CD4-positive, alpha-beta T cell (primary cell): ENCODE measurements around the gene DDA1. TPM values are rescaled to one million over a fixed set of nuclear protein-coding genes. Genes with fewer than 3 reads are reported as not detected.
A peak's percentile ranks its signal among the peaks of the same experiment; 100 is the strongest.

Source experiments
- ATAC-seq: fragments of 200-7000 bp; cut with Tn5 transposase; one replicate; pipeline ENCODE4 v1.10.0; 2022; ENCODE audit warnings: mild to moderate bottlenecking; ENCODE audit not compliant: poor library complexity
- CTCF ChIA-PET: fragments of 350-600 bp; sonication (Branson Sonifier 250); formaldehyde crosslinking; loops from one replicate; lab custom pipeline; 2021; ENCODE audit warnings: antibody characterized with exemption, inconsistent platforms; lab: Charles Lee
- POLR2A ChIA-PET: fragments of 350-600 bp; sonication (Branson Sonifier 250); formaldehyde crosslinking; loops from one replicate; lab custom pipeline; 2021; ENCODE audit warnings: antibody characterized with exemption, inconsistent platforms; lab: Charles Lee
- DNase-seq, 14 experiments: peaks; one replicate each; pipeline ENCODE4 v3.0.0-alpha.2; 2013 to 2020; ENCODE audit warnings: mixed read lengths in 2 of 14
- H3K27ac ChIP-seq, 2 donors: one replicate each; pipeline versions ENCODE4 v1.5.1 to v1.7.0; 2013; ENCODE audit warnings: low read length in 2 of 2, low read depth in 1 of 2, mild to moderate bottlenecking in 1 of 2
- H3K27me3 ChIP-seq, 2 experiments: 1 replicate in 1 of 2; 2 replicates in 1 of 2; pipeline versions ENCODE4 v1.6.1 to v1.7.0; 2013; ENCODE audit warnings: low read length in 2 of 2, control low read depth in 1 of 2, mild to moderate bottlenecking in 1 of 2, moderate library complexity in 1 of 2; ENCODE audit not compliant: insufficient read depth in 2 of 2, control insufficient read depth in 1 of 2
- H3K36me3 ChIP-seq: one replicate; pipeline ENCODE4 v1.6.1; 2013; ENCODE audit warnings: low read length, control low read depth; ENCODE audit not compliant: insufficient read depth
- H3K4me1 ChIP-seq: one replicate; pipeline ENCODE4 v1.6.1; 2013; ENCODE audit warnings: low read length, control low read depth; ENCODE audit not compliant: insufficient read depth
- H3K4me3 ChIP-seq: one replicate; pipeline ENCODE4 v1.5.1; 2013; ENCODE audit warnings: mild to moderate bottlenecking, low read length, moderate library complexity
- H3K9me3 ChIP-seq, 2 experiments: 1 replicate in 1 of 2; 2 replicates in 1 of 2; pipeline versions ENCODE4 v1.6.1 to v1.7.0; 2013; ENCODE audit warnings: low read length in 2 of 2, mild to moderate bottlenecking in 2 of 2, control low read depth in 1 of 2, moderate library complexity in 1 of 2; ENCODE audit not compliant: control insufficient read depth in 1 of 2, insufficient read depth in 1 of 2
- H3K27ac Mint-ChIP-seq: one replicate; pipeline ENCODE4 v1.8.0; 2020; ENCODE audit warnings: mixed read lengths
- H3K27me3 Mint-ChIP-seq: one replicate; pipeline ENCODE4 v1.8.0; 2021; ENCODE audit warnings: mixed read lengths
- H3K36me3 Mint-ChIP-seq: one replicate; pipeline ENCODE4 v1.8.0; 2021; ENCODE audit warnings: low read depth, mixed read lengths
- H3K4me1 Mint-ChIP-seq: one replicate; pipeline ENCODE4 v1.8.0; 2021; ENCODE audit warnings: low read depth, mixed read lengths
- H3K4me3 Mint-ChIP-seq: one replicate; pipeline ENCODE4 v1.8.0; 2020; ENCODE audit warnings: mild to moderate bottlenecking, mixed read lengths
- H3K9me3 Mint-ChIP-seq: one replicate; pipeline ENCODE4 v1.8.0; 2020; ENCODE audit warnings: mixed read lengths
- intact Hi-C, 2 experiments: fragments of 100-400 bp; cut with DNase I in 1 of 2; cut with micrococcal nuclease in 1 of 2; formaldehyde crosslinking; loops; one replicate each; pipeline versions ENCODE4 v1.15.1 to v1.9.0; 2023 to 2025; cut with DNase I, micrococcal nuclease
- total RNA-seq, 174 experiments: library from RNA in 2 of 174; stranded (reverse) in 2 of 174; gene quantifications; one replicate each; pipeline ENCODE4 v1.2.3 and lab custom pipeline; 2021 to 2026
- TF ChIP-seq, protein P1 (sequence below): fragments of 200-600 bp; IDR thresholded peaks from one replicate; pipeline ENCODE4 v1.8.0; 2022; ENCODE audit warnings: antibody characterized with exemption, mild to moderate bottlenecking

DDA1 gene
- total RNA-seq, 2 experiments from 2014 or later: 41.4 to 43.4 TPM

DNA sequence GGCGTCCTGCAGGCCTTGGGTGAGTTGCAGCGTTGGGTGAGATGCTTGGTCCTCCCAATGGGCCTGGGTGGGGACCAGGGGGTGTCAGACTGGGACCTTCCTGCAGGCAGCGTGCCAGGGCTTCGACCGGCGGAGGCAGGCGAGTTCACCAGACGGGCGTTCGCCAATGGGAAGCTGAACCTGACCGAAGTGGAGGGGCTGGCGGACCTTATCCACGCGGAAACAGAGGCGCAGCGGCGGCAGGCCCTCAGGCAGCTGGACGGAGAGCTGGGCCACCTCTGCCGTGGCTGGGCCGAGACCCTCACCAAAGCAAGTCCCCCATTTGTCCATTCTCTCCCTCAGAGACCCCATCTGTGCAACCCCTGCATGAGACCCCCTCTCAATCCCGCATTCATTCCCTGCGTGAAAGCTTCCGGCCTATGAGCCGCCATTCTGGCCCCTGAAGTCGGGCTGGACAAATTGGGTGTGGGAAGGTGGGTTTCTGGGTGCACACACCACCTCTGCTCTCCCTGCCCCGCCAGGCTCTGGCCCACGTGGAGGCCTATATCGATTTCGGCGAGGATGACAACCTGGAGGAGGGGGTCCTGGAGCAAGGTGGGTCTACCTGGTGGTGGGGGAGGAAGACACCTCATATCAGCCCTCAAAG is 29.2 kb downstream of the DDA1 start:
- Histone ChIP-seq H3K9me3 (no peaks in the 10 kb centered on the region), H3K36me3 (peaks cover 7% of the 10 kb centered on the region), H3K4me3 (peak overlapping the region; percentile 71), H3K4me1 (peaks cover 42% of the 10 kb centered on the region), H3K27ac (no peak overlapping the region), H3K27me3 (no peaks in the 10 kb centered on the region)
- CTCF ChIA-PET: interaction anchor here (1.1 kb wide), 1 partner anchor 33 kb away, joined by 3 read pairs; the partner anchor contains the start of gene MRPL34
- Mint-ChIP-seq H3K9me3 (no peaks in the 10 kb centered on the region), H3K27me3 (no peaks in the 10 kb centered on the region), H3K4me3 (peak overlapping the region; percentile 93), H3K36me3 (peaks cover 21% of the 10 kb centered on the region), H3K27ac (no peak overlapping the region), H3K4me1 (peaks cover 31% of the 10 kb centered on the region)
- intact Hi-C loops: loop anchor here in 1 of 2 experiments (5.0 kb wide), 1 partner anchor 46 kb away; no protein-coding TSS in a partner anchor
- DNase-seq (peak in 1 of 14 experiments; percentile 49), ATAC-seq (no peak)
- TF ChIP-seq, protein P1, sequence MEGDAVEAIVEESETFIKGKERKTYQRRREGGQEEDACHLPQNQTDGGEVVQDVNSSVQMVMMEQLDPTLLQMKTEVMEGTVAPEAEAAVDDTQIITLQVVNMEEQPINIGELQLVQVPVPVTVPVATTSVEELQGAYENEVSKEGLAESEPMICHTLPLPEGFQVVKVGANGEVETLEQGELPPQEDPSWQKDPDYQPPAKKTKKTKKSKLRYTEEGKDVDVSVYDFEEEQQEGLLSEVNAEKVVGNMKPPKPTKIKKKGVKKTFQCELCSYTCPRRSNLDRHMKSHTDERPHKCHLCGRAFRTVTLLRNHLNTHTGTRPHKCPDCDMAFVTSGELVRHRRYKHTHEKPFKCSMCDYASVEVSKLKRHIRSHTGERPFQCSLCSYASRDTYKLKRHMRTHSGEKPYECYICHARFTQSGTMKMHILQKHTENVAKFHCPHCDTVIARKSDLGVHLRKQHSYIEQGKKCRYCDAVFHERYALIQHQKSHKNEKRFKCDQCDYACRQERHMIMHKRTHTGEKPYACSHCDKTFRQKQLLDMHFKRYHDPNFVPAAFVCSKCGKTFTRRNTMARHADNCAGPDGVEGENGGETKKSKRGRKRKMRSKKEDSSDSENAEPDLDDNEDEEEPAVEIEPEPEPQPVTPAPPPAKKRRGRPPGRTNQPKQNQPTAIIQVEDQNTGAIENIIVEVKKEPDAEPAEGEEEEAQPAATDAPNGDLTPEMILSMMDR: no peak
- POLR2A ChIA-PET: interaction anchor here (0.8 to 1.5 kb wide), 2 partner anchors 29 to 173 kb away, joined by 3 read pairs; partner anchors contain the start of genes DDA1 and PGLS

DNA sequence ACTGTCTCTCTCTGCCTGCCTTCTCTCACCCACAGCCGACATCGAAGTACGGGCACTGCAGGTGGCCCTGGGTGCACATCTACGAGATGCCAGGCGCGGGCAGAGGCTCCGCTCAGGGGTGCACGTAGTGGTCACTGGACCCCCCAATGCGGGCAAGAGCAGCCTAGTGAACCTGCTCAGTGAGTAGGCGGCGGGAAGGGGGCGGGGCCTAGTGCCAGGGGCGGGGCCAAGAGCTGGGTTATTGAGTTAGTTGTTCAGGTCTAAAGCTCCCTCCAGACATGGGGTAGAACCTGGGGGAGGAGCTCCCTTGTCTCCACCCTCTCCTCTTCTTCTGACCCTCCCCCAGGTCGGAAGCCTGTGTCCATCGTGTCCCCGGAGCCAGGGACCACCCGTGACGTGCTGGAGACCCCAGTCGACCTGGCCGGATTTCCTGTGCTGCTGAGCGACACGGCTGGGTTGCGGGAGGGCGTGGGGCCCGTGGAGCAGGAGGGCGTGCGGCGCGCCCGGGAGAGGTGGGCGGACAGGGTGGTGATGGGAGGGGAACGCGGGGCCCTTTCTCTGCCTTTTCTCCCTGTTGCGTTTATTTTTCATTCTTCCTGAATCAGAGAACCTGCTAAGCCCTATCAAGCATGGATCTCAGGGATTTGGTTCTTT is 29.9 kb downstream of the DDA1 start:
- Histone ChIP-seq H3K36me3 (peaks cover 7% of the 10 kb centered on the region), H3K4me3 (no peak overlapping the region), H3K4me1 (peaks cover 36% of the 10 kb centered on the region), H3K27me3 (no peaks in the 10 kb centered on the region), H3K9me3 (no peaks in the 10 kb centered on the region), H3K27ac (no peak overlapping the region)
- no peaks in the 10 kb centered on the region for H3K27me3 Mint-ChIP-seq
- intact Hi-C loops: loop anchor here in 1 of 2 experiments (5.0 kb wide), 1 partner anchor 47 kb away; no protein-coding TSS in a partner anchor
- H3K27ac Mint-ChIP-seq: no peak overlapping the region
- H3K4me3 Mint-ChIP-seq: peak overlapping the region; percentile 51
- ATAC-seq: no peak
- H3K36me3 Mint-ChIP-seq: peaks cover 16% of the 10 kb centered on the region
- H3K9me3 Mint-ChIP-seq: no peaks in the 10 kb centered on the region
- TF ChIP-seq, protein P1: no peak
- CTCF ChIA-PET: interaction anchor here (0.7 to 1.1 kb wide), 2 partner anchors 34 to 723 kb away, joined by 3 read pairs; partner anchors contain the start of gene MRPL34
- peaks cover 25% of the 10 kb centered on the region for H3K4me1 Mint-ChIP-seq
- POLR2A ChIA-PET: interaction anchor here (0.8 to 1.5 kb wide), 2 partner anchors 30 to 172 kb away, joined by 3 read pairs; partner anchors contain the start of genes DDA1 and PGLS
- DNase-seq: peak in 10 of 14 experiments; percentile 20 to 51 (median 32)

DNA sequence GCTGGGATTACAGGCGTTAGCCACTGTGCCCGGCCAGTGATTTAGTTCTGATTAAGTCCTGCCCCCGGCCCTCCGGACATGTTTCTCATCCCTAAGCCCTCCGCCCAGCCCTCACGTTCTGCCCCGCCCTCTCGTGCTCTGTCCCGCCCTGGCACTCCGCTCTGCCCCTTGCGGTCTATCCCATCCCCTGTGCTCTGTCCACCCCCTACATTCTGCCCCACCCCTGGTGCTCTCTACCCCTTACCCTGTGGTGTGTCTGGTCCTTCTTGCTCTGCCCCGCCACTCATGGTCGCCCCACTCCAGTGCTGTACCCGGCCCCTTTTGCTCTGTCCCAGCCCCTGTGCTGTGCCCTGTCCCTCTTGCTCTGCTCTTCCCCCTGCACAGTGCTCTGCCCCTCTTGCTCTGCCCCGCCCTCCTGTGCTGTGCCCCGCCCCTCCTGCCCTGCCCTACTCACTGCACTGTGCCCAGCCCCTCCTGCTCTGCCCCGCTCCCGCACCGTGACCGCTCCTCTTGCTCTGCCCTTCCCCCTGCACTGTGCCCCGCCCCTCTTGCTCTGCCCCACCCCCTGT is 31.0 kb downstream of the DDA1 start:
- Histone ChIP-seq H3K9me3 (no peaks in the 10 kb centered on the region), H3K4me3 (no peak overlapping the region), H3K4me1 (peaks cover 28% of the 10 kb centered on the region), H3K27me3 (no peaks in the 10 kb centered on the region), H3K27ac (no peak overlapping the region), H3K36me3 (peaks cover 7% of the 10 kb centered on the region)
- intact Hi-C loops: no loop called here
- TF ChIP-seq, protein P1: no peak
- Mint-ChIP-seq H3K9me3 (no peaks in the 10 kb centered on the region), H3K4me1 (peaks cover 16% of the 10 kb centered on the region), H3K36me3 (peaks cover 11% of the 10 kb centered on the region), H3K27ac (no peak overlapping the region), H3K27me3 (no peaks in the 10 kb centered on the region), H3K4me3 (no peak overlapping the region)
- ATAC-seq (no peak), DNase-seq (peak in 1 of 14 experiments; percentile 27)
- CTCF ChIA-PET: no interaction called here
- POLR2A ChIA-PET: no interaction called here
